HL-60/S4 treated with retinoic acid at 250 ng/mL for 4 days and 3 days (cell line): ENCODE results near the gene MEI4.

Experiments
- in situ Hi-C: fragments of 300-500 bp; cut with MboI; formaldehyde crosslinking; loops from 2 replicates; pipeline ENCODE4 v1.7.0; 2022; ENCODE audit warnings: low sequenced_read_pairs

MEI4 gene

GRCh38 chr6:77930952-77931351 is 278.1 kb downstream of the MEI4 start:
- in situ Hi-C loops: no loop called here

DNA sequence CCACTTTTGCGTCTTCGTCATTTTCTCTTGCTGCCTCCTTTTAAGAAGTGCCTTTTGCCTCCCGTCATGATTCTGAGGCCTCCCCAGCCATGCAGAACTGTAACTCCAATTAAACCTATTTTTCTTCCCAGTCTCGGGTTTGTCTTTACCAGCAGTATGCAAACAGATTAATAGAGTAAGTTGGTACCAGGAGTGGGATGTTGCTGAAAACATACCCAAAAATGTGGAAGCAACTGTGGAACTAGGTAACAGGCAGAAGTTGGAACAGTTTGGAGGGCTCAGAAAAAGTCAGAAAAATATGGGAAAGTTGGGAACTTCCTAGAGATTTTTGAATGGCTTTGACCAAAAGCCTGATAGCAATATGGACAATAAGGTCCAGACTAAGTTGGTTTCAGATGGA is 309.2 kb downstream of the MEI4 start:
- in situ Hi-C loops: no loop called here

DNA sequence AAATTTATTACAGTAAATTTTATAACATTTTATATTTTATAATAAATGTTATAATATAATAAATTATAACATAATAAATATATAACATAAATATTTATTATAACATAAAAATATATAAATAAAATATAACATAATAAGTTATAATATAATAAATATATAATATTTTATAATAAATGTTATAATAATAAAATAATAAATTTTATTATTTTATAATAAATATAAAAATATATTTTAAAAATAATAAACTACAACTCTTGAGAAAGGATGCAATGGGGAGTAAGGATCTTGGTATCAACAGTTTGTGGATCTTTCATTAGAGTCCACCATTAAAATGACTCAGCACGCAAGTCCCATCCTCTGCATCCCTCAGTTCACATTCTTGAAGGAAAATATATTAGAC is 312.6 kb downstream of the MEI4 start:
- in situ Hi-C loops: no loop called here

DNA sequence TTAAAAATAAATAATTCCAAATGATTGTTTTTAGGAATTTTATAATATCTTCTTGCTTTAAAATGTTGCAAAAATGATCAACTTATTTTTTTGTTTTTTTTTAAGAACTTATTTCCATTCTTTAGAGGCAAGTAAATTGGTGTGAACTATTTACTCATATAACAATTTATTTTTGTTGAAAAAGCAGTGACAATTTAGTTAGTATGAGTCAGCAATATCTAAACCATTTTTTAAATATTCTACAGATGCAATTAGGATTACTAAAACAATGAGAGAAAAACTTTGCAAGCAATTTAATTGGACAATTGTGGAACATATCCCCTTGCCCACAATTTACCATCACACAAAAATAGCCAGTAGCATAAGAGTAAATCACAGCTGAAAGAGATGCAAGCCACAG is 319.5 kb downstream of the MEI4 start:
- in situ Hi-C loops: no loop called here
